H1 (cell line): ENCODE results near the gene ALOX12. TPM values are rescaled to one million over a fixed set of nuclear protein-coding genes. Genes with fewer than 3 reads are reported as not detected.

Experiments used
- CTCF ChIA-PET: fragments of 300-600 bp; sonication (Branson Sonifier 250); formaldehyde crosslinking; loops from one replicate; lab custom pipeline; 2021; ENCODE audit not compliant: partially characterized antibody; lab: Charles Lee
- POLR2A ChIA-PET: fragments of 300-600 bp; sonication (Branson Sonifier 250); formaldehyde crosslinking; loops from one replicate; lab custom pipeline; 2021; ENCODE audit warnings: inconsistent platforms; ENCODE audit not compliant: partially characterized antibody; lab: Charles Lee
- DNase-seq, 2 experiments: peaks; one replicate each; pipeline versions ENCODE4 v3.0.0 to v3.0.0-alpha.2; 2010 to 2022; ENCODE audit warnings: low spot score in 2 of 2, low read depth in 1 of 2, mixed read lengths in 1 of 2
- FAIRE-seq: peaks from 2 replicates; lab custom pipeline; 2011; peaks lifted over from hg19 to GRCh38; lab: Jason Lieb, UNC
- H2AFZ ChIP-seq: 2 replicates; pipeline ENCODE4 v1.8.1; 2012; ENCODE audit warnings: low read length, inconsistent platforms
- H2AK5ac ChIP-seq: 2 replicates; pipeline ENCODE4 v1.6.1; 2013; ENCODE audit warnings: low read depth, low read length
- H2BK120ac ChIP-seq: replicated peaks from 2 replicates; pipeline ENCODE3; 2013; ENCODE audit warnings: low read depth, low read length, inconsistent platforms
- H2BK12ac ChIP-seq: 2 replicates; pipeline ENCODE4 v1.6.1; 2013; ENCODE audit warnings: low read depth, low read length
- H2BK15ac ChIP-seq: 2 replicates; pipeline ENCODE4 v1.6.1; 2013; ENCODE audit warnings: low read length
- H2BK20ac ChIP-seq: 2 replicates; pipeline ENCODE4 v1.6.1; 2013; ENCODE audit warnings: low read length
- H2BK5ac ChIP-seq: 2 replicates; pipeline ENCODE4 v1.6.1; 2013; ENCODE audit warnings: low read depth, low read length
- H3K14ac ChIP-seq: 2 replicates; pipeline ENCODE4 v1.6.1; 2013; ENCODE audit warnings: inconsistent platforms; ENCODE audit not compliant: insufficient read length
- H3K18ac ChIP-seq: 2 replicates; pipeline ENCODE4 v1.6.1; 2013; ENCODE audit warnings: low read length; ENCODE audit errors: extremely low read depth
- H3K23ac ChIP-seq: 2 replicates; pipeline ENCODE4 v1.6.1; 2013; ENCODE audit warnings: inconsistent platforms; ENCODE audit not compliant: insufficient read length
- H3K23me2 ChIP-seq: 2 replicates; pipeline ENCODE4 v1.6.1; 2013; ENCODE audit warnings: low read depth, low read length
- H3K27ac ChIP-seq: 2 replicates; pipeline ENCODE4 v1.6.1; 2011; ENCODE audit warnings: low read depth, low read length, inconsistent platforms
- H3K27me3 ChIP-seq, 4 experiments: replicated peaks in 1 of 4; 1 replicate in 1 of 4; 2 replicates in 3 of 4; pipeline versions ENCODE4 v1.6.1 to v1.8.1; 2011 to 2013; ENCODE audit warnings: low read length in 3 of 4, mild to moderate bottlenecking in 3 of 4, inconsistent platforms in 2 of 4, mixed read lengths in 2 of 4, moderate library complexity in 1 of 4; ENCODE audit not compliant: control insufficient read depth in 3 of 4, insufficient read depth in 3 of 4; ENCODE audit errors: extremely low read depth in 1 of 4
- H3K36me3 ChIP-seq, 4 experiments: 2 replicates each; pipeline versions ENCODE4 v1.6.1 to v1.8.1; 2011 to 2013; ENCODE audit warnings: mild to moderate bottlenecking in 4 of 4, low read length in 3 of 4, moderate library complexity in 2 of 4, control low read depth in 1 of 4, inconsistent platforms in 1 of 4; ENCODE audit not compliant: insufficient read depth in 4 of 4, control insufficient read depth in 2 of 4
- H3K4ac ChIP-seq: replicated peaks from 2 replicates; pipeline ENCODE3; 2013; ENCODE audit warnings: low read length, low read depth, mixed read lengths, inconsistent platforms; ENCODE audit not compliant: insufficient read length
- H3K4me1 ChIP-seq, 4 experiments: replicated peaks in 1 of 4; 1 replicate in 1 of 4; 2 replicates in 3 of 4; pipeline versions ENCODE4 v1.6.1 to v1.8.1; 2011 to 2013; ENCODE audit warnings: low read length in 3 of 4, inconsistent platforms in 2 of 4, mixed read lengths in 1 of 4; ENCODE audit not compliant: insufficient read depth in 4 of 4, control insufficient read depth in 3 of 4
- H3K4me2 ChIP-seq, 2 experiments: 2 replicates each; pipeline versions ENCODE4 v1.6.1 to v1.8.1; 2011 to 2013; ENCODE audit warnings: low read depth in 2 of 2, low read length in 2 of 2, control low read depth in 1 of 2, inconsistent platforms in 1 of 2, mild to moderate bottlenecking in 1 of 2; ENCODE audit not compliant: insufficient read depth in 1 of 2
- H3K4me3 ChIP-seq, 4 experiments: fragments of 200-600, 300-600 bp in 1 of 4; sonication (generic), shearing (Covaris generic), sonication (Bioruptor Twin) in 1 of 4; 2 replicates each; pipeline versions ENCODE4 v1.5.1 to v1.8.1; 2011 to 2016; ENCODE audit warnings: low read length in 4 of 4, low read depth in 3 of 4, control low read depth in 2 of 4, inconsistent platforms in 2 of 4, mild to moderate bottlenecking in 2 of 4, mixed read lengths in 1 of 4, moderate library complexity in 1 of 4; ENCODE audit not compliant: insufficient read depth in 2 of 4; ENCODE audit errors: extremely low read depth in 1 of 4
- H3K56ac ChIP-seq: replicated peaks from 2 replicates; pipeline ENCODE3; 2013; ENCODE audit warnings: low read depth, mild to moderate bottlenecking, mixed read lengths, low read length, inconsistent platforms; ENCODE audit not compliant: insufficient read length
- H3K79me1 ChIP-seq: 2 replicates; pipeline ENCODE4 v1.6.1; 2013; ENCODE audit warnings: low read depth, low read length, control low read depth
- H3K79me2 ChIP-seq, 2 experiments: 2 replicates each; pipeline versions ENCODE4 v1.6.1 to v1.8.1; 2012 to 2013; ENCODE audit warnings: low read length in 2 of 2, mild to moderate bottlenecking in 2 of 2, inconsistent platforms in 1 of 2; ENCODE audit not compliant: insufficient read depth in 2 of 2, control insufficient read depth in 1 of 2
- H3K9ac ChIP-seq, 4 experiments: replicated peaks in 1 of 4; 1 replicate in 1 of 4; 2 replicates in 3 of 4; pipeline versions ENCODE4 v1.6.1 to v1.8.1; 2011 to 2013; ENCODE audit warnings: low read depth in 3 of 4, low read length in 3 of 4, control low read depth in 2 of 4, mild to moderate bottlenecking in 2 of 4, moderate library complexity in 2 of 4, inconsistent platforms in 1 of 4; ENCODE audit errors: extremely low read depth in 1 of 4
- H3K9me3 ChIP-seq, 2 experiments: 2 replicates each; pipeline versions ENCODE4 v1.6.1 to v1.8.1; 2012 to 2013; ENCODE audit warnings: mild to moderate bottlenecking in 2 of 2, moderate library complexity in 2 of 2, control low read depth in 1 of 2, inconsistent platforms in 1 of 2, low read depth in 1 of 2, low read length in 1 of 2, mixed read lengths in 1 of 2; ENCODE audit not compliant: insufficient read depth in 2 of 2
- H4K20me1 ChIP-seq, 2 experiments: replicated peaks in 1 of 2; 2 replicates each; pipeline versions ENCODE3 to v1.8.1; 2011 to 2013; ENCODE audit warnings: inconsistent platforms in 2 of 2, low read length in 2 of 2, mild to moderate bottlenecking in 1 of 2; ENCODE audit not compliant: insufficient read depth in 2 of 2, control insufficient read depth in 1 of 2
- H4K5ac ChIP-seq: 2 replicates; pipeline ENCODE4 v1.6.1; 2013; ENCODE audit warnings: low read length, low read depth, mixed read lengths, inconsistent platforms; ENCODE audit not compliant: insufficient read length
- H4K8ac ChIP-seq: 2 replicates; pipeline ENCODE4 v1.8.0; 2013; ENCODE audit warnings: mild to moderate bottlenecking, moderate library complexity, low read length, inconsistent platforms; ENCODE audit not compliant: insufficient read depth; ENCODE audit errors: extremely low read depth
- H4K91ac ChIP-seq: replicated peaks from 2 replicates; pipeline ENCODE3; 2013; ENCODE audit warnings: low read length, mixed read lengths, inconsistent platforms; ENCODE audit not compliant: insufficient read length
- TCF12 ChIP-seq: IDR thresholded peaks from 2 replicates; pipeline ENCODE4 v1.6.1; 2011; ENCODE audit warnings: low read depth, mild to moderate bottlenecking, low read length
- WGBS, 2 experiments: shearing (Covaris generic) in 1 of 2; methylation state at CpG; one replicate each; pipeline versions ENCODE4 v1.1.6 to v1.1.7; 2013 to 2015; ENCODE audit warnings: low lambda C conversion rate in 2 of 2, mixed read lengths in 2 of 2, inconsistent platforms in 1 of 2, low coverage in 1 of 2, missing lambda C conversion rate in 1 of 2; ENCODE audit not compliant: insufficient replicate concordance in 2 of 2, insufficient coverage in 1 of 2, insufficient read length in 1 of 2; ENCODE audit errors: extremely low coverage in 1 of 2, missing lambda C conversion rate in 1 of 2; 5-methylcytosine and 5-hydroxymethylcytosine counted together
- polyA plus RNA-seq, 7 experiments: library from polyadenylated mRNA; depleted of rRNA in 3 of 7; stranded (reverse) in 5 of 7; unstranded in 2 of 7; fragments of >200 nt in 5 of 7; fragments of 200-250 nt in 2 of 7; gene quantifications; 1 replicate in 5 of 7; 2 replicates in 1 of 7; 4 replicates in 1 of 7; pipeline versions ENCODE4 v1.2.1 to v1.2.3, GENCODE V29; 2011 to 2013; ENCODE audit warnings: missing spikeins in 2 of 7, mixed read lengths in 2 of 7
- total RNA-seq: library from RNA; stranded (reverse); fragmentation: NEBNext Ultra II Directional; extraction: Animal tissue kit (Norgen Biotek cat#: 25700); gene quantifications from 2 replicates; pipeline ENCODE4 v1.2.1, GENCODE V29; 2021

The ALOX12 gene
- total and polyA plus RNA-seq, 2 of the 8 experiments (the other 6 are each of a cell fraction or from before 2014, with no cell fraction given), result 1.4 to 2.0 TPM

DNA sequence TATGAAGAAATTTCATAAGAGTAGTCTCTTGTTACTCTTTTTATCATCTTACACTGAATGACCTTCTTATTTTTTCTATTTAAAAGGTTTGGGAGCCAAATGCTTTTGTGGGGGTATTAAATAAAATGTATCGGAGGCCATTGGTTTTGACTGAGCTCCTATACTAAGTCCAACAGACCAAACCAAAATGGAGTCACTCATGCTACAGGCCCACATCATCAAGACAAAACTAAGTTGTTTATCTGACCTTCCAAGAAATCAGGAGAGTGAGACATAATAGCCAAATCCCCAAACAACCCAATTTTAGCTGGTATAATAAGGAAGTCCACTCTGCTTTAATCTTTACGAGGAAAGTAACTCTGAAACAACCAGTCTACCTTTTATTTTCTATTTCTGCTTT is 48.1 kb upstream of the ALOX12 start:
- Histone ChIP-seq H3K79me2 (no peaks in the 10 kb centered on the region), H2AFZ (no peak overlapping the region), H3K27ac (no peak overlapping the region), H2BK5ac (no peak overlapping the region), H3K79me1 (no peaks in the 10 kb centered on the region), H3K4me2 (no peak overlapping the region), H3K36me3 (no peaks in the 10 kb centered on the region), H4K8ac (no peak overlapping the region), H3K18ac (no peak overlapping the region), H2AK5ac (no peak overlapping the region), H3K4ac (no peak overlapping the region), H4K91ac (no peak overlapping the region), H3K23ac (no peak overlapping the region), H2BK120ac (no peak overlapping the region), H3K4me3 (no peak overlapping the region), H3K56ac (no peak overlapping the region), H3K9ac (no peak overlapping the region; a peak in 1 of 7 replicates), H2BK12ac (no peak overlapping the region), H3K14ac (no peak overlapping the region), H2BK15ac (no peak overlapping the region), H4K20me1 (no peaks in the 10 kb centered on the region), H3K27me3 (no peaks in the 10 kb centered on the region), H2BK20ac (no peak overlapping the region), H3K23me2 (no peaks in the 10 kb centered on the region), H4K5ac (no peak overlapping the region), H3K9me3 (no peaks in the 10 kb centered on the region), H3K4me1 (no peaks in the 10 kb centered on the region)
- ChIA-PET POLR2A (no interaction called here), CTCF (no interaction called here)
- FAIRE-seq, result no peak
- DNase-seq, result no peak
- 93% methylated on average over 2 of the region's 2 CpGs; no CpG with 5 or more reads in 1 of the 2 experiments for WGBS, 2 experiments
- TF ChIP-seq TCF12, result no peak
